ENCODE measurements around the gene GRB10. TPM values are rescaled to one million over a fixed set of nuclear protein-coding genes. Genes with fewer than 3 reads are reported as not detected.

The GRB10 gene
- total RNA-seq, 2 experiments from 2014 or later: 4.4 TPM

Other genes with a start within 250 kb of the GRB10 start
- not detected for gene DDC, start 217.5 kb downstream of the GRB10 start, total RNA-seq